H1 (cell line): ENCODE results near the gene KRTAP10-8.

ENCODE experiments used
- BRCA1 ChIP-seq: IDR thresholded peaks from 2 replicates; pipeline ENCODE4 v1.6.1; 2012; ENCODE audit warnings: low read depth, low read length, improper control_type of control experiment
- CEBPB ChIP-seq: IDR thresholded peaks from 2 replicates; pipeline ENCODE4 v1.6.1; 2012; ENCODE audit warnings: low read depth, low read length
- CHD2 ChIP-seq: IDR thresholded peaks from 2 replicates; pipeline ENCODE4 v1.6.1; 2012; ENCODE audit warnings: low read length, improper control_type of control experiment
- CTCF ChIP-seq, 3 experiments: IDR thresholded peaks; 1 replicate in 2 of 3; 2 replicates in 1 of 3; pipeline versions ENCODE4 v1.5.1 to v1.6.1; 2011; ENCODE audit warnings: low read length in 3 of 3, mild to moderate bottlenecking in 3 of 3, inconsistent platforms in 2 of 3, low read depth in 1 of 3, moderate library complexity in 1 of 3; ENCODE audit not compliant: insufficient read depth in 1 of 3; ENCODE audit errors: control extremely low read depth in 1 of 3
- EGR1 ChIP-seq: IDR thresholded peaks from 2 replicates; pipeline ENCODE4 v1.6.1; 2011; ENCODE audit warnings: low read depth, low read length, borderline replicate concordance
- EZH2 ChIP-seq: fragments of 200-600 bp; sonication (generic); IDR thresholded peaks from 2 replicates; pipeline ENCODE4 v1.7.1; 2012; ENCODE audit warnings: low read depth, mild to moderate bottlenecking, moderate library complexity, low read length, inconsistent platforms; ENCODE audit not compliant: severe bottlenecking
- JUND ChIP-seq: IDR thresholded peaks from 2 replicates; pipeline ENCODE4 v1.6.1; 2011; ENCODE audit warnings: mild to moderate bottlenecking, improper control_type of control experiment, low read length
- POLR2A ChIP-seq, 2 experiments: IDR thresholded peaks; 1 replicate in 1 of 2; 2 replicates in 1 of 2; pipeline ENCODE4 v1.6.1; 2011; ENCODE audit warnings: low read depth in 2 of 2, low read length in 2 of 2, mild to moderate bottlenecking in 2 of 2; ENCODE audit errors: control extremely low read depth in 1 of 2
- TAF1 ChIP-seq: IDR thresholded peaks from 2 replicates; pipeline ENCODE4 v1.6.1; 2011; ENCODE audit warnings: mild to moderate bottlenecking, low read depth, low read length
- YY1 ChIP-seq: IDR thresholded peaks from 2 replicates; pipeline ENCODE4 v1.6.1; 2011; ENCODE audit warnings: low read depth, mild to moderate bottlenecking, low read length

GRCh38 chr21:44618909-44619308 lies 7.0 kb downstream of the KRTAP10-8 start:
- no peak for TF ChIP-seq TAF1
- no peak for TF ChIP-seq CHD2
- TF ChIP-seq CEBPB: no peak
- no peak for TF ChIP-seq EGR1
- TF ChIP-seq JUND: no peak
- TF ChIP-seq CTCF (IDR thresholded peaks at IDR 0.05; ENCODE audit: control extremely low read depth in 1 of 3, insufficient read depth in 1 of 3, low read depth in 1 of 3, low read length in 3 of 3): no peak
- no peak for TF ChIP-seq YY1
- TF ChIP-seq BRCA1: no peak
- TF ChIP-seq POLR2A (IDR thresholded peaks at IDR 0.05; ENCODE audit: control extremely low read depth in 1 of 2, low read depth in 2 of 2, low read length in 2 of 2): no peak
- no peak for TF ChIP-seq EZH2
